Measurements from ENCODE around the gene ANKRD55. TPM values are rescaled to one million over a fixed set of nuclear protein-coding genes. Genes with fewer than 3 reads are reported as not detected.

Gene ANKRD55
- total RNA-seq, 2 experiments from 2014 or later = 10.3 to 11.9 TPM

GRCh38 chr5:56070851-56071465, 162.2 kb downstream of the ANKRD55 start:
- POLR2A ChIA-PET = no interaction called here
- Mint-ChIP-seq H3K4me3 (peak overlapping the region; percentile 58), H3K9me3 (peaks cover 4% of the 10 kb centered on the region), H3K27me3 (no peaks in the 10 kb centered on the region), H3K27ac (peak overlapping the region; percentile 88), H3K36me3 (ENCODE audit: low read depth) (peaks cover 16% of the 10 kb centered on the region), H3K4me1 (peaks cover 78% of the 10 kb centered on the region)
- DNase-seq = peak; percentile 32
- CTCF ChIA-PET = interaction anchor here (1.1 to 1.6 kb wide), 2 partner anchors 21 to 40 kb away, joined by 3 read pairs; no protein-coding TSS in a partner anchor

GRCh38 chr5:56069652-56070226, 163.4 kb downstream of the ANKRD55 start:
- Mint-ChIP-seq H3K9me3 (peaks cover 4% of the 10 kb centered on the region), H3K4me3 (no peak overlapping the region), H3K27me3 (no peaks in the 10 kb centered on the region), H3K36me3 (ENCODE audit: low read depth) (peaks cover 11% of the 10 kb centered on the region), H3K27ac (peak overlapping the region; percentile 2), H3K4me1 (peaks cover 76% of the 10 kb centered on the region)
- no peak for DNase-seq
- ChIA-PET CTCF (interaction anchor here (1.2 kb wide), 1 partner anchor 9 kb away, joined by 3 read pairs; no protein-coding TSS in a partner anchor), POLR2A (interaction anchor here (0.6 kb wide), 1 partner anchor 20 kb away, joined by 3 read pairs; no protein-coding TSS in a partner anchor)

DNA sequence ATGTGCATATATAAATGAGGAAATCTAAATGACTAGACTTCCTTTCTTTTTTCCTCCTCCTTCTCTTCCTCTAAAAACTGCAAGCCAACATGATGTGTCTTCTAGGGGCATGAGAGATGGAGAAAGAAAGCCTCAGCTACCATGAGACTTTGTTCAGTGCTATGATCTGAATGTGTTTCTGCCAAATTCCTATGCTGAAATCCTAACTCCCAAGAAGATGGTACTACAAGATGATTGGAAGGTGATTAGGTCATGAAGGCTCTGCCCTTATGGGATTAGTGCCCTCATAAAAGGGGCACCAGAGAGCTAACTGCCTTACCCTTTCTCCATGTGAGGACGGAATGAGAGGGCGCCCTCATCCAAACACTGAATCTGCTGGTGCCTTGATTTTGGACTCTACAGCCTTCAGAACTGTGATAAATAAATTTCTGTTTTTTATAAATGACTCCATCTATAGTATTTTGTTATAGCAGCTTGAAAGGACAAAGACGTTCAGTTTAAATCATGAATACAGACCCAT, 166.1 kb downstream of the ANKRD55 start:
- Mint-ChIP-seq H3K9me3 (peaks cover 3% of the 10 kb centered on the region), H3K27ac (no peak overlapping the region), H3K4me3 (no peak overlapping the region), H3K36me3 (ENCODE audit: low read depth) (peaks cover 5% of the 10 kb centered on the region), H3K27me3 (peaks cover 5% of the 10 kb centered on the region), H3K4me1 (peaks cover 65% of the 10 kb centered on the region)
- ChIA-PET CTCF (interaction anchor here (0.5 to 1.1 kb wide), 3 partner anchors 10 to 724 kb away, joined by 3 read pairs; no protein-coding TSS in a partner anchor), POLR2A (interaction anchor here (0.6 kb wide), 1 partner anchor 48 kb away, joined by 3 read pairs; no protein-coding TSS in a partner anchor)
- no peak for DNase-seq

DNA sequence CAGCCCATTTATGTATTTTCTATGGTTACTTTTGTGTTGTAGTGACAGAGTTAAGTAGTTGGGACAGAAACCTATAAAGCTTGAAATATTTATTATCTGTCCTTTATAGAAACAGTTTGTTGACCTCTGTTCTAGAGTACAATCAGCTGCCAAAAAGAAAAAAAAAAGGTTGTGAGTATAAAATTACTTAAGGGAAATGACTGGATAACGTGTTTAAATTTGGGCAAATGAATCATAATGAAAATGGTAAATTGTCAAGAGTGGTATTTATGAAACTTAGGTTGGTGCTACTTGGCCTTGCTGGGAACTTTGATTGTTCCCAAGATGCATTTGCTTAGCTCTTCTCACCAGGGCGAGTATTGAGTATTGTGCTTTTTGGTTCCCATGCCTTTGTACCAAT, 168.1 kb downstream of the ANKRD55 start:
- Mint-ChIP-seq H3K27me3 (peaks cover 5% of the 10 kb centered on the region), H3K4me1 (peaks cover 61% of the 10 kb centered on the region), H3K27ac (no peak overlapping the region), H3K4me3 (no peak overlapping the region), H3K36me3 (ENCODE audit: low read depth) (peaks cover 7% of the 10 kb centered on the region), H3K9me3 (peaks cover 7% of the 10 kb centered on the region)
- POLR2A ChIA-PET = no interaction called here
- CTCF ChIA-PET = interaction anchor here (0.7 to 2.0 kb wide), 5 partner anchors 13 to 142 kb away, joined by 3 to 8 read pairs (median 3); no protein-coding TSS in a partner anchor
- no peak for DNase-seq

GRCh38 chr5:56060276-56061110, 172.6 kb downstream of the ANKRD55 start:
- H3K9me3 Mint-ChIP-seq = peaks cover 16% of the 10 kb centered on the region
- H3K4me3 Mint-ChIP-seq = peak overlapping the region; percentile 26
- peaks cover 26% of the 10 kb centered on the region for H3K36me3 Mint-ChIP-seq (ENCODE audit: low read depth)
- peaks cover 78% of the 10 kb centered on the region for H3K4me1 Mint-ChIP-seq
- CTCF ChIA-PET = interaction anchor here (1.3 kb wide), 1 partner anchor 9 kb away, joined by 3 read pairs; no protein-coding TSS in a partner anchor
- H3K27ac Mint-ChIP-seq = peak overlapping the region; percentile 74
- DNase-seq = peak; percentile 76
- H3K27me3 Mint-ChIP-seq = peaks cover 5% of the 10 kb centered on the region
- POLR2A ChIA-PET = no interaction called here

- peaks cover 77% of the 10 kb centered on the region for H3K4me1 Mint-ChIP-seq
- DNase-seq = no peak
- ChIA-PET CTCF (interaction anchor here (0.9 kb wide), 1 partner anchor 39 kb away, joined by 3 read pairs; no protein-coding TSS in a partner anchor), POLR2A (no interaction called here)
- no peak overlapping the region for H3K4me3 Mint-ChIP-seq
- H3K27ac Mint-ChIP-seq = no peak overlapping the region
- peaks cover 32% of the 10 kb centered on the region for H3K36me3 Mint-ChIP-seq (ENCODE audit: low read depth)
- H3K27me3 Mint-ChIP-seq = peaks cover 5% of the 10 kb centered on the region
- peaks cover 16% of the 10 kb centered on the region for H3K9me3 Mint-ChIP-seq
Measured at GRCh38 chr5:56059854-56060253, 173.3 kb downstream of the ANKRD55 start.

DNA sequence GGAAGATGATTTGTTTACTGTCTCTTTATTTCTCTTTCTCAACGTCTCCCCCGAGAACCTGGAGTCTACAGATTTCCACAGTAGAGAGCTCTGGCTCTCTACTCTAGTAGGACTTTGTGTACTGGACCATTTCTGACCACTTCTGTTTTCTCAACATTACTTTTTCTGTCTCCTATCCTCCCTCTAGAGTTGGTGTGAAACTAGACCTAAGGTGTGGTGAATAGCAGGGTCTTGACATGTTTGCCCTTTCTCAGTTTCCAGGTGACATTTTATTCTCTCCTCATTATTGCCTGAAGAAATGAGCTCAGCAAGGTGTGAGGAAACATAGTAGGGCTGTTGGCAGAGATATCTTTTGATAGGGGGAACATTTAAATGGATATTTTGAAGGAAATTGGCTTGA, 176.3 kb downstream of the ANKRD55 start:
- H3K27me3 Mint-ChIP-seq = peaks cover 2% of the 10 kb centered on the region
- H3K36me3 Mint-ChIP-seq (ENCODE audit: low read depth) = peaks cover 40% of the 10 kb centered on the region
- H3K9me3 Mint-ChIP-seq = peaks cover 24% of the 10 kb centered on the region
- no peak for DNase-seq
- CTCF ChIA-PET = interaction anchor here (0.6 to 1.1 kb wide), 3 partner anchors 10 to 21 kb away, joined by 3 to 4 read pairs (median 3); no protein-coding TSS in a partner anchor
- H3K4me1 Mint-ChIP-seq = peaks cover 75% of the 10 kb centered on the region
- POLR2A ChIA-PET = no interaction called here
- no peak overlapping the region for H3K4me3 Mint-ChIP-seq
- peak overlapping the region; percentile 28 for H3K27ac Mint-ChIP-seq

DNA sequence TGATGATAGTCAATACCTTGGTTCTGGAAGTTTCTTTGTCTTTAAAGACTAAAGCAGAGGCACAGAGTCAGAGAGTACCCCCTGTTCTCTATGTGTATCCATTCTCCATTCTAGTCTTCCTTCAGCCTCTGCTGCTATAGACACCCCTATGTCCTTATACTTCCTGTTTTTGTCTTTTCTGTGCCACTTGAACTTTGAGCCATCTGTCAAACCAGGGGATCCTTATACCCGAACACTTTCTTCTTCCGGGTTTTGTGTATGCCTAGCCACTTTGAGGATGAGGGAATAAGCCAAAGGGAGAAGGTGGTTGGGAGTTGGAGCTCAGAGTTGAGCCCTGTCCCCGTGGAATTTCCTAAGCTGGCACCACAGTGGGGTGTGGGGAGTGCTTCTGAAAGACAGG, 177.3 kb downstream of the ANKRD55 start:
- no peak overlapping the region for H3K4me3 Mint-ChIP-seq
- peaks cover 39% of the 10 kb centered on the region for H3K36me3 Mint-ChIP-seq (ENCODE audit: low read depth)
- peaks cover 2% of the 10 kb centered on the region for H3K27me3 Mint-ChIP-seq
- H3K9me3 Mint-ChIP-seq = peaks cover 22% of the 10 kb centered on the region
- POLR2A ChIA-PET = no interaction called here
- peak overlapping the region; percentile 65 for H3K27ac Mint-ChIP-seq
- no peak for DNase-seq
- CTCF ChIA-PET = no interaction called here
- H3K4me1 Mint-ChIP-seq = peaks cover 77% of the 10 kb centered on the region

GRCh38 chr5:56055287-56055686, 177.8 kb downstream of the ANKRD55 start:
- Mint-ChIP-seq H3K4me3 (no peak overlapping the region), H3K9me3 (peaks cover 21% of the 10 kb centered on the region), H3K36me3 (ENCODE audit: low read depth) (peaks cover 38% of the 10 kb centered on the region), H3K27me3 (peaks cover 2% of the 10 kb centered on the region), H3K27ac (peak overlapping the region; percentile 65), H3K4me1 (peaks cover 76% of the 10 kb centered on the region)
- ChIA-PET CTCF (interaction anchor here (0.9 kb wide), 1 partner anchor 9 kb away, joined by 4 read pairs; no protein-coding TSS in a partner anchor), POLR2A (interaction anchor here (0.5 kb wide), 1 partner anchor 72 kb away, joined by 3 read pairs; no protein-coding TSS in a partner anchor)
- DNase-seq = no peak

DNA sequence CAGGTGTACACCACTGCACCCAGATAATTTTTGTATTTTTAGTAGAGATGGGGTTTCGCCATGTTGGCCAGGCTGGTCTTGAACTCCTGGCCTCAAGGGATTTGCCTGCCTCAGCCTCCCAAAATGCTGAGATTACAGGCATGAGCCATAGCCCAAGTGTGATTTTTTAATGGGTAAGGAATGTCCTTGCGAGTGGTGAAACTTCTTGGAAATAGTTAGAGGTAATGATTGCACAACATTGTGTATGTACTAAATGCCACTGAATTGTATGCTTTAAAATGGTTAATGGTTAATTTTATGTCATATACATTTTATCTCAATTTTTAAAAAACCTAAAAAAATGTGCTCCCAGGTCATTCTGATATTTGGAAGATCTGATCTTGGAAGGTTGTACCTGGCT, 178.5 kb downstream of the ANKRD55 start:
- Mint-ChIP-seq H3K27ac (no peak overlapping the region), H3K4me1 (peaks cover 77% of the 10 kb centered on the region), H3K9me3 (peaks cover 21% of the 10 kb centered on the region), H3K4me3 (no peak overlapping the region), H3K36me3 (ENCODE audit: low read depth) (peaks cover 38% of the 10 kb centered on the region), H3K27me3 (peaks cover 2% of the 10 kb centered on the region)
- CTCF ChIA-PET = interaction anchor here (0.9 kb wide), 1 partner anchor 8 kb away, joined by 4 read pairs; no protein-coding TSS in a partner anchor
- DNase-seq = no peak
- POLR2A ChIA-PET = interaction anchor here (0.5 kb wide), 1 partner anchor 72 kb away, joined by 3 read pairs; no protein-coding TSS in a partner anchor

GRCh38 chr5:56053363-56053762, 179.8 kb downstream of the ANKRD55 start:
- Mint-ChIP-seq H3K27me3 (peaks cover 2% of the 10 kb centered on the region), H3K4me3 (no peak overlapping the region), H3K9me3 (peaks cover 20% of the 10 kb centered on the region), H3K4me1 (peaks cover 71% of the 10 kb centered on the region), H3K36me3 (ENCODE audit: low read depth) (peaks cover 32% of the 10 kb centered on the region), H3K27ac (no peak overlapping the region)
- POLR2A ChIA-PET = no interaction called here
- DNase-seq = no peak
- CTCF ChIA-PET = no interaction called here

GRCh38 chr5:56052735-56053134, 180.4 kb downstream of the ANKRD55 start:
- peaks cover 2% of the 10 kb centered on the region for H3K27me3 Mint-ChIP-seq
- no peak for DNase-seq
- CTCF ChIA-PET = interaction anchor here (0.6 kb wide), 1 partner anchor 147 kb away, joined by 3 read pairs; no protein-coding TSS in a partner anchor
- peaks cover 18% of the 10 kb centered on the region for H3K9me3 Mint-ChIP-seq
- H3K27ac Mint-ChIP-seq = peak overlapping the region; percentile 26
- POLR2A ChIA-PET = no interaction called here
- H3K4me3 Mint-ChIP-seq = no peak overlapping the region
- peaks cover 68% of the 10 kb centered on the region for H3K4me1 Mint-ChIP-seq
- peaks cover 32% of the 10 kb centered on the region for H3K36me3 Mint-ChIP-seq (ENCODE audit: low read depth)

Data from activated CD4-positive, alpha-beta T cell treated with anti-CD3 and anti-CD28 coated beads, Interleukin-2, amount 10 ng/mL, durations not matched to agents 7 days and 5 days (primary cell).